HEK293 (cell line): Measurements from ENCODE around the gene SKIL.

Source experiments
- CTCF ChIA-PET: fragments of 350-600 bp; formaldehyde crosslinking; extraction: SDS; loops from one replicate; lab custom pipeline; 2021; ENCODE audit warnings: antibody characterized with exemption; lab: Yijun Ruan, JAX
- POLR2A ChIA-PET: fragments of 300-600 bp; formaldehyde crosslinking; extraction: SDS; loops from one replicate; lab custom pipeline; 2020; ENCODE audit warnings: antibody characterized with exemption, inconsistent platforms; lab: Yijun Ruan, JAX
- H3K27ac ChIP-seq: fragments of 200-500 bp; sonication (Bioruptor generic); 2 replicates; pipeline ENCODE4 v1.5.1; 2014; ENCODE audit warnings: low read depth, low read length, control low read depth, inconsistent platforms; ENCODE audit errors: extremely low read depth
- H3K36me3 ChIP-seq, 2 experiments: fragments of 200-500 bp in 1 of 2; sonication (Bioruptor generic) in 1 of 2; 1 replicate in 1 of 2; 2 replicates in 1 of 2; pipeline ENCODE4 v1.5.1; 2014 to 2017; ENCODE audit warnings: inconsistent platforms in 2 of 2, low read length in 2 of 2; ENCODE audit not compliant: control insufficient read depth in 2 of 2, insufficient read depth in 1 of 2
- H3K4me1 ChIP-seq: fragments of 200-500 bp; sonication (Bioruptor generic); 2 replicates; pipeline ENCODE4 v1.5.1; 2014; ENCODE audit warnings: mild to moderate bottlenecking, low read length, inconsistent platforms; ENCODE audit not compliant: control insufficient read depth, insufficient read depth
- H3K4me3 ChIP-seq: 2 replicates; pipeline ENCODE4 v1.5.1; 2011; ENCODE audit warnings: low read depth, mild to moderate bottlenecking, control low read depth, low read length, moderate library complexity
- H3K9me3 ChIP-seq: fragments of 200-500 bp; sonication (Bioruptor generic); 2 replicates; pipeline ENCODE4 v1.5.1; 2014; ENCODE audit warnings: low read depth, low read length, inconsistent platforms; ENCODE audit not compliant: control insufficient read depth, insufficient read depth
- GLIS1 ChIP-seq: fragments of 450-650 bp; formaldehyde crosslinking; IDR thresholded peaks from 2 replicates; pipeline ENCODE4 v1.5.1; 2016; ENCODE audit warnings: missing biosample characterization, missing genetic modification characterization
- KLF9 ChIP-seq: fragments of 450-650 bp; formaldehyde crosslinking; IDR thresholded peaks from 2 replicates; pipeline ENCODE4 v1.5.1; 2016; ENCODE audit warnings: missing biosample characterization, missing genetic modification characterization, low read depth
- TRIM28 ChIP-seq: IDR thresholded peaks from 2 replicates; pipeline ENCODE4 v1.6.1; 2011; ENCODE audit warnings: low read length, control low read depth, borderline replicate concordance
- ZNF2 ChIP-seq: fragments of 450-650 bp; formaldehyde crosslinking; IDR thresholded peaks from 2 replicates; pipeline ENCODE4 v1.5.1; 2016; ENCODE audit warnings: missing biosample characterization, missing genetic modification characterization
- ZNF248 ChIP-seq: fragments of 450-650 bp; formaldehyde crosslinking; IDR thresholded peaks from 2 replicates; pipeline ENCODE4 v1.5.1; 2017; ENCODE audit warnings: missing biosample characterization, missing genetic modification characterization
- ZNF354C ChIP-seq: fragments of 450-650 bp; formaldehyde crosslinking; IDR thresholded peaks from 2 replicates; pipeline ENCODE4 v1.5.1; 2016; ENCODE audit warnings: missing biosample characterization, missing genetic modification characterization, low read depth, borderline replicate concordance
- ZNF404 ChIP-seq: fragments of 450-650 bp; formaldehyde crosslinking; IDR thresholded peaks from 2 replicates; pipeline ENCODE4 v1.5.1; 2017; ENCODE audit warnings: missing biosample characterization, missing genetic modification characterization
- ZNF544 ChIP-seq: fragments of 450-650 bp; formaldehyde crosslinking; IDR thresholded peaks from 2 replicates; pipeline ENCODE4 v1.5.0; 2017; ENCODE audit warnings: missing biosample characterization, missing genetic modification characterization
- ZNF777 ChIP-seq: fragments of 450-650 bp; formaldehyde crosslinking; IDR thresholded peaks from 2 replicates; pipeline ENCODE4 v1.5.1; 2017; ENCODE audit warnings: missing biosample characterization, missing genetic modification characterization, borderline replicate concordance
- TF ChIP-seq, protein P1 (sequence below): fragments of 450-650 bp; formaldehyde crosslinking; IDR thresholded peaks from 2 replicates; pipeline ENCODE4 v1.5.1; 2016; ENCODE audit warnings: missing biosample characterization, missing genetic modification characterization, borderline replicate concordance
- TF ChIP-seq, protein P2 (sequence below): fragments of 450-650 bp; formaldehyde crosslinking; IDR thresholded peaks from 2 replicates; pipeline ENCODE4 v1.5.1; 2016; ENCODE audit warnings: missing biosample characterization, missing genetic modification characterization
- TF ChIP-seq, protein P3 (sequence below): fragments of 450-650 bp; formaldehyde crosslinking; IDR thresholded peaks from 2 replicates; pipeline ENCODE4 v1.5.1; 2016; ENCODE audit warnings: missing biosample characterization, missing genetic modification characterization

SKIL gene

DNA sequence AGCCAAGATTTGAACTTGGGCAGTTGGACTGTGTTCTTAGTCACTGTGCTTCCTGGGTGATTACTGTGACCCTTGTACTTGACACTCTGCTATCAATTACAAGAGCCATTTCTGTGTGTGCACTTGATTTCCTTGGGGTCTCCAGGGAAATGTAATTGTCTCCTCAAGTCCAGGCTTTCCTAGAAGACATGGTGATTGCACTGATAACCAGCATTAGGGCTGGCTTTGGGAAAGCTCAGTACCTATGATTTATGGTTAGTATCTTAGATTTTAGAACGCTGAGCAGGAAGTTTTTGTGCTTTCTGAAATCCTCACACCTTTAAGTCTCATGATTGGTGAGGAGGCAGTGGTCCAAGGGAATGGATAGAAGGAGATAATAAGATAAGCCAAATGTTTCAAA lies 59.6 kb downstream of the SKIL start (continued):
- TF ChIP-seq, protein P1, sequence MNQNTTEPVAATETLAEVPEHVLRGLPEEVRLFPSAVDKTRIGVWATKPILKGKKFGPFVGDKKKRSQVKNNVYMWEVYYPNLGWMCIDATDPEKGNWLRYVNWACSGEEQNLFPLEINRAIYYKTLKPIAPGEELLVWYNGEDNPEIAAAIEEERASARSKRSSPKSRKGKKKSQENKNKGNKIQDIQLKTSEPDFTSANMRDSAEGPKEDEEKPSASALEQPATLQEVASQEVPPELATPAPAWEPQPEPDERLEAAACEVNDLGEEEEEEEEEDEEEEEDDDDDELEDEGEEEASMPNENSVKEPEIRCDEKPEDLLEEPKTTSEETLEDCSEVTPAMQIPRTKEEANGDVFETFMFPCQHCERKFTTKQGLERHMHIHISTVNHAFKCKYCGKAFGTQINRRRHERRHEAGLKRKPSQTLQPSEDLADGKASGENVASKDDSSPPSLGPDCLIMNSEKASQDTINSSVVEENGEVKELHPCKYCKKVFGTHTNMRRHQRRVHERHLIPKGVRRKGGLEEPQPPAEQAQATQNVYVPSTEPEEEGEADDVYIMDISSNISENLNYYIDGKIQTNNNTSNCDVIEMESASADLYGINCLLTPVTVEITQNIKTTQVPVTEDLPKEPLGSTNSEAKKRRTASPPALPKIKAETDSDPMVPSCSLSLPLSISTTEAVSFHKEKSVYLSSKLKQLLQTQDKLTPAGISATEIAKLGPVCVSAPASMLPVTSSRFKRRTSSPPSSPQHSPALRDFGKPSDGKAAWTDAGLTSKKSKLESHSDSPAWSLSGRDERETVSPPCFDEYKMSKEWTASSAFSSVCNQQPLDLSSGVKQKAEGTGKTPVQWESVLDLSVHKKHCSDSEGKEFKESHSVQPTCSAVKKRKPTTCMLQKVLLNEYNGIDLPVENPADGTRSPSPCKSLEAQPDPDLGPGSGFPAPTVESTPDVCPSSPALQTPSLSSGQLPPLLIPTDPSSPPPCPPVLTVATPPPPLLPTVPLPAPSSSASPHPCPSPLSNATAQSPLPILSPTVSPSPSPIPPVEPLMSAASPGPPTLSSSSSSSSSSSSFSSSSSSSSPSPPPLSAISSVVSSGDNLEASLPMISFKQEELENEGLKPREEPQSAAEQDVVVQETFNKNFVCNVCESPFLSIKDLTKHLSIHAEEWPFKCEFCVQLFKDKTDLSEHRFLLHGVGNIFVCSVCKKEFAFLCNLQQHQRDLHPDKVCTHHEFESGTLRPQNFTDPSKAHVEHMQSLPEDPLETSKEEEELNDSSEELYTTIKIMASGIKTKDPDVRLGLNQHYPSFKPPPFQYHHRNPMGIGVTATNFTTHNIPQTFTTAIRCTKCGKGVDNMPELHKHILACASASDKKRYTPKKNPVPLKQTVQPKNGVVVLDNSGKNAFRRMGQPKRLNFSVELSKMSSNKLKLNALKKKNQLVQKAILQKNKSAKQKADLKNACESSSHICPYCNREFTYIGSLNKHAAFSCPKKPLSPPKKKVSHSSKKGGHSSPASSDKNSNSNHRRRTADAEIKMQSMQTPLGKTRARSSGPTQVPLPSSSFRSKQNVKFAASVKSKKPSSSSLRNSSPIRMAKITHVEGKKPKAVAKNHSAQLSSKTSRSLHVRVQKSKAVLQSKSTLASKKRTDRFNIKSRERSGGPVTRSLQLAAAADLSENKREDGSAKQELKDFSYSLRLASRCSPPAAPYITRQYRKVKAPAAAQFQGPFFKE = no peak
- TF ChIP-seq ZNF2 (tag by site-specific recombination) (no peak), ZNF248 (no peak)

DNA sequence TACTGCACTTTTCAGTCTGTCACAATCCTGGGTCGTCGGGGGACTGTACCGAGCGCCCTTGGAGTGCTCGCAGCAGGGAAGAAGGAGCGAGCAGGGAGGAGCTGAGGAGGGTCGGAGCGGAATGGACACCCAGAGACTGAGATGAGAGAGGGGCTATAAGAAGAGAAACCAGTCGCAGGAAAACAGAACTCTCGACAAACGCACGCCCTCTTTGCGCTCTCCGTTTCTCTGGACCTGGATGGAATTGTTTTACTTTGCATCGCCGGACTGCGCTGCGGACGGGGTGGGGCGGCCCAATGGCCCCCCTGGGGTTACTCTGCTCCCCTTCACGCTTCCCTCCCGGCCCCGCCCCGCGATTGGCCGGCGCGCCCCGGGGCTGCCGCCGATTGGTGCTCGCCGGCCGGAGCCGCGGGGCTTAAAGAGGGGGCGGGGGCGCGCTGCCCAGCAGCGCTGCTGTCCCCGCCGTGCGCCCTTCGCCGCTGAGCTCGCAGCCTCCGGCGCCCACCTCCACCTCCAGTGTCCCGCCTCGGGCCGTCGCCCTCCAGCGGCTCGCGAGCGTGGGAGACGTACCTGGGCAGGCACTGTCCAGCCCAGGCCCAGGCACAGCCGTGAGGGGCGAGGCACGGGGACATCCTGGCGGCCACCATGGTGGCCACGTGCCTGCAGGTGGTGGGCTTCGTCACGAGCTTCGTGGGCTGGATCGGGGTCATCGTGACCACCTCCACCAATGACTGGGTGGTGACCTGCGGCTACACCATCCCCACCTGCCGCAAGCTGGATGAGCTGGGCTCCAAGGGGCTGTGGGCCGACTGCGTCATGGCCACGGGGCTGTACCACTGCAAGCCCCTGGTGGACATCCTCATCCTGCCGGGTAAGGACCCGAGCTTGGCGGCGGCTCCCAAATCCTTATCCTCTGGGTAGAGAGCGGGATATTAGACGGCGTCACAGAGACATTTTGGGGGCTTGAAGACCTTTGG lies 61.2 kb downstream of the SKIL start, which contains the start of gene CLDN11:
Gene CLDN11, plus strand, starts transcription at position 447 of the 977 bp plus-strand sequence. Its CDS starts 199 bp downstream, at position 646.
- POLR2A ChIA-PET = no interaction called here
- H3K9me3 ChIP-seq = no peaks in the 10 kb centered on the region
- CTCF ChIA-PET = interaction anchor here (0.6 to 12.4 kb wide), 2 partner anchors 80 to 394 kb away, joined by 6 to 202 read pairs; no protein-coding TSS in a partner anchor
- H3K27ac ChIP-seq = no peak within 1 kb of the TSS
- peak within 1 kb of the TSS; percentile 9 for H3K4me3 ChIP-seq
- no peaks in the 10 kb centered on the region for H3K4me1 ChIP-seq
- no peaks in the 10 kb centered on the region for H3K36me3 ChIP-seq
- TF ChIP-seq GLIS1 (no peak), ZNF777 (tag by site-specific recombination) (no peak), KLF9 (tag by site-specific recombination) (no peak), ZNF404 (tag by site-specific recombination) (no peak), ZNF544 (no peak), ZNF354C (tag by site-specific recombination) (no peak), TRIM28 (no peak)
- TF ChIP-seq, protein P2, sequence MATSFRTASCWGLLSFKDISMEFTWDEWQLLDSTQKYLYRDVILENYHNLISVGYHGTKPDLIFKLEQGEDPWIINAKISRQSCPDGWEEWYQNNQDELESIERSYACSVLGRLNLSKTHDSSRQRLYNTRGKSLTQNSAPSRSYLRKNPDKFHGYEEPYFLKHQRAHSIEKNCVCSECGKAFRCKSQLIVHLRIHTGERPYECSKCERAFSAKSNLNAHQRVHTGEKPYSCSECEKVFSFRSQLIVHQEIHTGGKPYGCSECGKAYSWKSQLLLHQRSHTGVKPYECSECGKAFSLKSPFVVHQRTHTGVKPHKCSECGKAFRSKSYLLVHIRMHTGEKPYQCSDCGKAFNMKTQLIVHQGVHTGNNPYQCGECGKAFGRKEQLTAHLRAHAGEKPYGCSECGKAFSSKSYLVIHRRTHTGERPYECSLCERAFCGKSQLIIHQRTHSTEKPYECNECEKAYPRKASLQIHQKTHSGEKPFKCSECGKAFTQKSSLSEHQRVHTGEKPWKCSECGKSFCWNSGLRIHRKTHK (tag by site-specific recombination) = no peak
- TF ChIP-seq, protein P3, sequence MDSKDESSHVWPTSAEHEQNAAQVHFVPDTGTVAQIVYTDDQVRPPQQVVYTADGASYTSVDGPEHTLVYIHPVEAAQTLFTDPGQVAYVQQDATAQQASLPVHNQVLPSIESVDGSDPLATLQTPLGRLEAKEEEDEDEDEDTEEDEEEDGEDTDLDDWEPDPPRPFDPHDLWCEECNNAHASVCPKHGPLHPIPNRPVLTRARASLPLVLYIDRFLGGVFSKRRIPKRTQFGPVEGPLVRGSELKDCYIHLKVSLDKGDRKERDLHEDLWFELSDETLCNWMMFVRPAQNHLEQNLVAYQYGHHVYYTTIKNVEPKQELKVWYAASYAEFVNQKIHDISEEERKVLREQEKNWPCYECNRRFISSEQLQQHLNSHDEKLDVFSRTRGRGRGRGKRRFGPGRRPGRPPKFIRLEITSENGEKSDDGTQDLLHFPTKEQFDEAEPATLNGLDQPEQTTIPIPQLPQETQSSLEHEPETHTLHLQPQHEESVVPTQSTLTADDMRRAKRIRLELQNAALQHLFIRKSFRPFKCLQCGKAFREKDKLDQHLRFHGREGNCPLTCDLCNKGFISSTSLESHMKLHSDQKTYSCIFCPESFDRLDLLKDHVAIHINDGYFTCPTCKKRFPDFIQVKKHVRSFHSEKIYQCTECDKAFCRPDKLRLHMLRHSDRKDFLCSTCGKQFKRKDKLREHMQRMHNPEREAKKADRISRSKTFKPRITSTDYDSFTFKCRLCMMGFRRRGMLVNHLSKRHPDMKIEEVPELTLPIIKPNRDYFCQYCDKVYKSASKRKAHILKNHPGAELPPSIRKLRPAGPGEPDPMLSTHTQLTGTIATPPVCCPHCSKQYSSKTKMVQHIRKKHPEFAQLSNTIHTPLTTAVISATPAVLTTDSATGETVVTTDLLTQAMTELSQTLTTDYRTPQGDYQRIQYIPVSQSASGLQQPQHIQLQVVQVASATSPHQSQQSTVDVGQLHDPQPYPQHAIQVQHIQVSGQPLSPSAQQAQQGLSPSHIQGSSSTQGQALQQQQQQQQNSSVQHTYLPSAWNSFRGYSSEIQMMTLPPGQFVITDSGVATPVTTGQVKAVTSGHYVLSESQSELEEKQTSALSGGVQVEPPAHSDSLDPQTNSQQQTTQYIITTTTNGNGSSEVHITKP (tag by site-specific recombination) = no peak
